Osteocyte (in vitro differentiated cells): ENCODE results near the gene LRRC70. TPM values are rescaled to one million over a fixed set of nuclear protein-coding genes. Genes with fewer than 3 reads are reported as not detected.

Source experiments
- DNase-seq: peaks from one replicate; pipeline ENCODE4 v3.0.0; 2021; ENCODE audit warnings: mixed read lengths; ENCODE audit not compliant: unreplicated experiment; ENCODE audit errors: extremely low spot score
- H3K27ac Mint-ChIP-seq: one replicate; pipeline ENCODE4 v1.8.0; 2021; ENCODE audit warnings: mild to moderate bottlenecking, mixed read lengths; ENCODE audit not compliant: unreplicated experiment
- H3K27me3 Mint-ChIP-seq: one replicate; pipeline ENCODE4 v1.8.0; 2021; ENCODE audit warnings: mixed read lengths; ENCODE audit not compliant: unreplicated experiment
- H3K36me3 Mint-ChIP-seq: one replicate; pipeline ENCODE4 v1.8.0; 2021; ENCODE audit warnings: mixed read lengths; ENCODE audit not compliant: unreplicated experiment
- H3K4me1 Mint-ChIP-seq: one replicate; pipeline ENCODE4 v1.8.0; 2021; ENCODE audit warnings: mixed read lengths; ENCODE audit not compliant: unreplicated experiment
- H3K4me3 Mint-ChIP-seq: one replicate; pipeline ENCODE4 v1.8.0; 2021; ENCODE audit warnings: mild to moderate bottlenecking, moderate library complexity, mixed read lengths; ENCODE audit not compliant: unreplicated experiment
- H3K9me3 Mint-ChIP-seq: one replicate; pipeline ENCODE4 v1.8.0; 2021; ENCODE audit warnings: mixed read lengths; ENCODE audit not compliant: unreplicated experiment
- CTCF ChIP-seq: fragments of 200-600 bp; sonication (generic); IDR thresholded peaks from 2 replicates; pipeline ENCODE4 v1.5.0; 2021; ENCODE audit warnings: antibody characterized with exemption, mild to moderate bottlenecking, moderate library complexity
- total RNA-seq: library from RNA; stranded (reverse); gene quantifications from 2 replicates; pipeline ENCODE4 v1.2.1, GENCODE V29; 2021

Gene LRRC70
- total RNA-seq, 1 donor from 2014 or later, result 0.73 TPM

- Mint-ChIP-seq H3K27me3 (no peaks in the 10 kb centered on the region), H3K36me3 (no peaks in the 10 kb centered on the region), H3K27ac (no peak overlapping the region), H3K4me3 (no peak overlapping the region), H3K4me1 (no peaks in the 10 kb centered on the region), H3K9me3 (no peaks in the 10 kb centered on the region)
- no peak for DNase-seq
- no peak for TF ChIP-seq CTCF
Observed at GRCh38 chr5:62607615-62608014, 29.0 kb downstream of the LRRC70 start.

- H3K36me3 Mint-ChIP-seq, result peaks cover 7% of the 10 kb centered on the region
- H3K4me1 Mint-ChIP-seq, result no peaks in the 10 kb centered on the region
- no peaks in the 10 kb centered on the region for H3K9me3 Mint-ChIP-seq
- H3K4me3 Mint-ChIP-seq, result no peak overlapping the region
- no peak for TF ChIP-seq CTCF
- H3K27me3 Mint-ChIP-seq, result no peaks in the 10 kb centered on the region
- no peak overlapping the region for H3K27ac Mint-ChIP-seq
- DNase-seq, result no peak
Observed at GRCh38 chr5:62608529-62609511, 30.2 kb downstream of the LRRC70 start.

GRCh38 chr5:62614355-62614754, 35.7 kb downstream of the LRRC70 start:
- no peak overlapping the region for H3K4me3 Mint-ChIP-seq
- H3K9me3 Mint-ChIP-seq, result no peaks in the 10 kb centered on the region
- H3K27me3 Mint-ChIP-seq, result no peaks in the 10 kb centered on the region
- DNase-seq, result no peak
- H3K27ac Mint-ChIP-seq, result no peak overlapping the region
- H3K4me1 Mint-ChIP-seq, result no peaks in the 10 kb centered on the region
- no peak for TF ChIP-seq CTCF
- H3K36me3 Mint-ChIP-seq, result peaks cover 17% of the 10 kb centered on the region

GRCh38 chr5:62616615-62617277, 38.1 kb downstream of the LRRC70 start:
- no peak overlapping the region for H3K27ac Mint-ChIP-seq
- TF ChIP-seq CTCF, result no peak
- no peak for DNase-seq
- no peak overlapping the region for H3K4me3 Mint-ChIP-seq
- H3K9me3 Mint-ChIP-seq, result no peaks in the 10 kb centered on the region
- no peaks in the 10 kb centered on the region for H3K27me3 Mint-ChIP-seq
- no peaks in the 10 kb centered on the region for H3K4me1 Mint-ChIP-seq
- peaks cover 17% of the 10 kb centered on the region for H3K36me3 Mint-ChIP-seq

GRCh38 chr5:62617943-62618342, 39.3 kb downstream of the LRRC70 start:
- H3K27me3 Mint-ChIP-seq, result no peaks in the 10 kb centered on the region
- no peak for DNase-seq
- H3K9me3 Mint-ChIP-seq, result no peaks in the 10 kb centered on the region
- no peak for TF ChIP-seq CTCF
- no peak overlapping the region for H3K27ac Mint-ChIP-seq
- peaks cover 14% of the 10 kb centered on the region for H3K36me3 Mint-ChIP-seq
- H3K4me1 Mint-ChIP-seq, result no peaks in the 10 kb centered on the region
- H3K4me3 Mint-ChIP-seq, result no peak overlapping the region
